Vagina (tissue), 2 donors: ENCODE measurements around the gene OVAAL. TPM values are rescaled to one million over a fixed set of nuclear protein-coding genes. Genes with fewer than 3 reads are reported as not detected.

Experiments
- DNase-seq, 2 donors: peaks; one replicate each; pipeline ENCODE4 v3.0.0-alpha.2; 2017; ENCODE audit errors: extremely low spot score in 2 of 2
- H3K27ac ChIP-seq: fragments of 200-600 bp; sonication (generic); one replicate; pipeline ENCODE4 v1.5.1; 2019
- H3K27me3 ChIP-seq: fragments of 200-600 bp; sonication (generic); one replicate; pipeline ENCODE4 v1.5.1; 2019
- H3K36me3 ChIP-seq, 2 donors: fragments of 200-600 bp; sonication (generic); one replicate each; pipeline ENCODE4 v1.5.1; 2017 to 2019
- H3K4me1 ChIP-seq: fragments of 200-600 bp; sonication (generic); one replicate; pipeline ENCODE4 v1.5.1; 2019
- H3K4me3 ChIP-seq, 2 donors: fragments of 200-600 bp; sonication (generic); 1 replicate in 1 of 2; 2 replicates in 1 of 2; pipeline ENCODE4 v1.5.1; 2016 to 2019
- H3K9me3 ChIP-seq: fragments of 200-600 bp; sonication (generic); one replicate; pipeline ENCODE4 v1.5.1; 2019
- POLR2A ChIP-seq, 2 donors: fragments of 450-650 bp; IDR thresholded peaks; one replicate each; pipeline ENCODE4 v1.6.1; 2017; ENCODE audit warnings: antibody characterized with exemption in 2 of 2, mild to moderate bottlenecking in 2 of 2, moderate library complexity in 2 of 2
- POLR2AphosphoS5 ChIP-seq, 2 donors: sonication (generic); formaldehyde crosslinking; IDR thresholded peaks; one replicate each; pipeline ENCODE4 v1.9.0; 2017; ENCODE audit warnings: antibody characterized with exemption in 2 of 2, mild to moderate bottlenecking in 2 of 2, low read depth in 1 of 2; ENCODE audit not compliant: insufficient read depth in 1 of 2
- intact Hi-C: fragments of 100-400 bp; cut with DNase I; formaldehyde crosslinking; loops from one replicate; pipeline ENCODE4 v1.15.1; 2023
- total RNA-seq: library from RNA; depleted of rRNA; stranded (reverse); fragments of >200 nt; gene quantifications from one replicate; pipeline ENCODE4 v1.2.3, GENCODE V29; 2016
- TF ChIP-seq, protein P1 (sequence below), 3 experiments: fragments of 450-650 bp in 2 of 3; fragments of 200-600 bp in 1 of 3; sonication (generic) in 1 of 3; IDR thresholded peaks; one replicate each; pipeline ENCODE4 v1.5.1; 2017 to 2019; ENCODE audit warnings: antibody characterized with exemption in 3 of 3, mild to moderate bottlenecking in 2 of 3, moderate library complexity in 2 of 3

Gene OVAAL
- total RNA-seq, 1 donor from 2014 or later: not detected

GRCh38 chr1:180555411-180555810, 3.4 kb upstream of the OVAAL start:
- no peak for DNase-seq
- intact Hi-C loops: no loop called here
- no peaks in the 10 kb centered on the region for H3K36me3 ChIP-seq
- H3K4me1 ChIP-seq: no peaks in the 10 kb centered on the region
- H3K4me3 ChIP-seq: no peak overlapping the region
- TF ChIP-seq POLR2AphosphoS5 (IDR thresholded peaks at IDR 0.05; ENCODE audit: insufficient read depth in 1 of 2, low read depth in 1 of 2) (no peak), POLR2A (IDR thresholded peaks at IDR 0.05) (no peak)
- TF ChIP-seq, protein P1, sequence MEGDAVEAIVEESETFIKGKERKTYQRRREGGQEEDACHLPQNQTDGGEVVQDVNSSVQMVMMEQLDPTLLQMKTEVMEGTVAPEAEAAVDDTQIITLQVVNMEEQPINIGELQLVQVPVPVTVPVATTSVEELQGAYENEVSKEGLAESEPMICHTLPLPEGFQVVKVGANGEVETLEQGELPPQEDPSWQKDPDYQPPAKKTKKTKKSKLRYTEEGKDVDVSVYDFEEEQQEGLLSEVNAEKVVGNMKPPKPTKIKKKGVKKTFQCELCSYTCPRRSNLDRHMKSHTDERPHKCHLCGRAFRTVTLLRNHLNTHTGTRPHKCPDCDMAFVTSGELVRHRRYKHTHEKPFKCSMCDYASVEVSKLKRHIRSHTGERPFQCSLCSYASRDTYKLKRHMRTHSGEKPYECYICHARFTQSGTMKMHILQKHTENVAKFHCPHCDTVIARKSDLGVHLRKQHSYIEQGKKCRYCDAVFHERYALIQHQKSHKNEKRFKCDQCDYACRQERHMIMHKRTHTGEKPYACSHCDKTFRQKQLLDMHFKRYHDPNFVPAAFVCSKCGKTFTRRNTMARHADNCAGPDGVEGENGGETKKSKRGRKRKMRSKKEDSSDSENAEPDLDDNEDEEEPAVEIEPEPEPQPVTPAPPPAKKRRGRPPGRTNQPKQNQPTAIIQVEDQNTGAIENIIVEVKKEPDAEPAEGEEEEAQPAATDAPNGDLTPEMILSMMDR (IDR thresholded peaks at IDR 0.05): no peak
- no peaks in the 10 kb centered on the region for H3K9me3 ChIP-seq
- H3K27me3 ChIP-seq: no peaks in the 10 kb centered on the region
- H3K27ac ChIP-seq: no peak overlapping the region

DNA sequence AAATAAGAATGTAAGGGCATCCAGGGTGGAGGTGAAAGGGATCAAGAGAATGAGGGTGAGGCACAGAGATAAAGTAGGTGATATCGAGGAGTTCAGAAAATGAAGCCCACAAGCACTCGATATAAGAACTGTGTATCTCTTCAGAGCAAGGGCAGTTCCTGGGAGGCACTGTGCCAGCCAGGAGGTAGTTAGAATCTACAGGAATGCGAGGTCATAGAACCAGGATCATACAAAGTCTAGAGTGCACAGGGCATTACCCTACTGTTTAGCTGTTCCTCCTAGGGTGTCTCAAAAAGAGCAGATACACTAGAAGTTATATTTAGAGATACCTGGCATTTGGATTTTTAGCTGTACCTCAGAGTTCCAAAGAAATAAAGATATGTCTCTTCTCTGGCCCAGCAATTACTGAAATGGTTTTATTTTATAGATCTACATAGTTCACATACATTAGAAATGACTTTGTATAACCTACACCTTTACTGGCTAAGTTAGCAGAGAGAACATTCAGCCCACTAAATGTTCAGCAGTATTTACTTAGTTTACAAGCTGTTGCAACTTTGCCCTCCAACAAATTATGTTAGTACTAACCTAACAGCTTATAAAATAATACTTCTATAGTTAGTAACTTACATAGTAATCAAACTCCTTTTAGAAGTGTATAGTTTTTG, 1.6 kb downstream of the OVAAL start:
- Histone ChIP-seq H3K36me3 (no peaks in the 10 kb centered on the region), H3K27me3 (no peaks in the 10 kb centered on the region), H3K27ac (no peak overlapping the region), H3K4me1 (peaks cover 7% of the 10 kb centered on the region), H3K4me3 (no peak overlapping the region), H3K9me3 (no peaks in the 10 kb centered on the region)
- no peak for DNase-seq
- no peak for TF ChIP-seq POLR2A (IDR thresholded peaks at IDR 0.05)
- intact Hi-C loops: no loop called here

- no peak for DNase-seq
- Histone ChIP-seq H3K27me3 (no peaks in the 10 kb centered on the region), H3K4me3 (no peak overlapping the region), H3K36me3 (no peaks in the 10 kb centered on the region), H3K4me1 (peaks cover 7% of the 10 kb centered on the region), H3K27ac (no peak overlapping the region), H3K9me3 (no peaks in the 10 kb centered on the region)
- TF ChIP-seq, protein P1 (IDR thresholded peaks at IDR 0.05): no peak
- TF ChIP-seq POLR2A (IDR thresholded peaks at IDR 0.05) (no peak), POLR2AphosphoS5 (IDR thresholded peaks at IDR 0.05; ENCODE audit: insufficient read depth in 1 of 2, low read depth in 1 of 2) (no peak)
- intact Hi-C loops: no loop called here
Observed at GRCh38 chr1:180560868-180561600, 2.3 kb downstream of the OVAAL start.

- H3K4me1 ChIP-seq: peaks cover 7% of the 10 kb centered on the region
- H3K4me3 ChIP-seq: no peak overlapping the region
- no peak for TF ChIP-seq POLR2A (IDR thresholded peaks at IDR 0.05)
- TF ChIP-seq, protein P1 (IDR thresholded peaks at IDR 0.05): no peak
- H3K27me3 ChIP-seq: no peaks in the 10 kb centered on the region
- DNase-seq: no peak
- no peaks in the 10 kb centered on the region for H3K36me3 ChIP-seq
- H3K9me3 ChIP-seq: no peaks in the 10 kb centered on the region
- intact Hi-C loops: no loop called here
- H3K27ac ChIP-seq: no peak overlapping the region
Observed at GRCh38 chr1:180562640-180563025, 3.9 kb downstream of the OVAAL start.

DNA sequence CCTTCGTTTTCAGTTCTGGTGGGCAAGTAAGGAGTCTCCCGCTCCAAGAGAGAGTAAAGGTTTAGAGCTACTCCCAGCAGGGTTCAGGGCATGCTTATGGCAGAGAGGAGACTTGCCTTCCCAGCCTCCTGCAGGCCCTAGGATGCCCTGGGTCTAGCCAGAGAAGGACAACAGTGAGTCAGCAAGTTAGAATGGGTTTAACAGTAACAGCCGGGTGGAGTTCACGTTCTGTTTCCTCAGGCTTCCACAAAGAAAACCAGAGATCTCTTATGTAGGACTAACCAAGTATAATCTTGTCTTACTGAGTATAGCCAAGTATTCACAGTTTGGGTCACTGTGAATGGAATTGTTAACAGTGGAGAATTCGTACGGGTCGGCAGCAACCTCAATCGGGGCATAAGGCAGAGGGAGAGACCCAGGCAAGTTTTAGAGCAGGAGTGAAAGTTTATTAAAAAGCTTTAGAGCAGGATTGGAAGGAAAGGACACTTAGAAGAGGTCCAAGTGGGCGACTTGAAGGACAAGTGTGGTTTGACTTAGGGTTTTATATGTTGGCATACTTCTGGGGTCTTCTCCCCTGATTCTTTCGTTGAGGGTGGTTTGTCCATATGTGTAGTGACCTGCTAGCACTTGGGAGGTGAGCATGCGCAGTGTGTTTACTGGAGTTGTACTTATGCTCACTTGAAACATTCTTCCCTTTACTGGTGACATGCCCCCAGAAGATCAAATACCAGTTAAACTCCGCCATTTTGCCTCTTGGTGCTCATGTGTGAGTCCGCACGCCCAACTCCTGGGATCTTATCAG, 4.5 kb downstream of the OVAAL start:
- Histone ChIP-seq H3K27me3 (no peaks in the 10 kb centered on the region), H3K9me3 (no peaks in the 10 kb centered on the region), H3K27ac (no peak overlapping the region), H3K36me3 (no peaks in the 10 kb centered on the region), H3K4me1 (peaks cover 7% of the 10 kb centered on the region), H3K4me3 (no peak overlapping the region)
- TF ChIP-seq, protein P1 (IDR thresholded peaks at IDR 0.05): no peak
- TF ChIP-seq POLR2AphosphoS5 (IDR thresholded peaks at IDR 0.05; ENCODE audit: insufficient read depth in 1 of 2, low read depth in 1 of 2) (no peak), POLR2A (IDR thresholded peaks at IDR 0.05) (no peak)
- intact Hi-C loops: no loop called here
- no peak for DNase-seq
